HG03378 (cell line): ENCODE measurements around the gene CDKAL1.

Experiments used
- ATAC-seq: cut with Tn5 transposase; IDR thresholded peaks from one replicate; pipeline ENCODE4 v1.9.1; 2021; ENCODE audit warnings: mild to moderate bottlenecking, moderate library complexity; ENCODE audit not compliant: unreplicated experiment

The CDKAL1 gene

DNA sequence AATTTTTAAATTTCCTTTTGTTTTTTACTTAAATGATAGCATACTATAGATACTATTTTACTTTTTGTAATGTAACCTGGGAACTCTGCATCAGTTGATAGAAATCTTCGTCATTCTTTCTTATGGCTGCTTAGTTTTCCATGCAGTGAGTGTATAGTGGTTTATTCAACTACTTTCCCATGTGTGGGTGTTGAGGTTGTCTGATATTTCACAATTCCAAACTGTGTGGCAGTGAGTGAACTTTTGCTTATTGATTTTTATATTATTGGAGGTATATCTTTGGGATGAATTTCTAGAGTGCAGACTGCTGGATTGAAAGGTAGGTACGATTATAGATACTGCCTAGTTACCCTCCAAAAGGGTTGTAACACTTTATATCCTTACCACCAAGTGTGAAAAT is 136.5 kb downstream of the CDKAL1 start:
- no peak for ATAC-seq

- no peak for ATAC-seq
Observed at GRCh38 chr6:20672038-20672437, 137.8 kb downstream of the CDKAL1 start.

DNA sequence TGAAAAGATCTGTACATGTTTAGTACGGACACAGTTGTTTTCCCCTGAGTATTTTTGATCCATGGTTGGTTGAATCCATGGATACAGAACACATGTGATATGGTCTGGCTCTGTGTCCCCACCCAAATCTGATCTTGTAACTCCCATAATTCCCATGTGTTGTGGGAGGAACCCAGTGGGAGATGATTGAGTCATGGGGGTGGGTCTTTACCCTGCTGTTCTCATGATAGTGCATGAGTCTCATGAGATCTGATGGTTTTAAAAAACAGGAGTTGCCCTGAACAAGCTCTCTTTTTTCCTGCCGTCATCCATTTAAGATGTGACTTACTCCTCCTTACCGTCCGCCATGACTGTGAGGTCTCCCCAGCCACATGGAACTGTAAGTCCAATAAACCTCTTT is 139.2 kb downstream of the CDKAL1 start:
- ATAC-seq, result no peak

GRCh38 chr6:20674664-20675063 is 140.4 kb downstream of the CDKAL1 start:
- ATAC-seq, result no peak

GRCh38 chr6:20678831-20679352 is 144.6 kb downstream of the CDKAL1 start:
- no peak for ATAC-seq

DNA sequence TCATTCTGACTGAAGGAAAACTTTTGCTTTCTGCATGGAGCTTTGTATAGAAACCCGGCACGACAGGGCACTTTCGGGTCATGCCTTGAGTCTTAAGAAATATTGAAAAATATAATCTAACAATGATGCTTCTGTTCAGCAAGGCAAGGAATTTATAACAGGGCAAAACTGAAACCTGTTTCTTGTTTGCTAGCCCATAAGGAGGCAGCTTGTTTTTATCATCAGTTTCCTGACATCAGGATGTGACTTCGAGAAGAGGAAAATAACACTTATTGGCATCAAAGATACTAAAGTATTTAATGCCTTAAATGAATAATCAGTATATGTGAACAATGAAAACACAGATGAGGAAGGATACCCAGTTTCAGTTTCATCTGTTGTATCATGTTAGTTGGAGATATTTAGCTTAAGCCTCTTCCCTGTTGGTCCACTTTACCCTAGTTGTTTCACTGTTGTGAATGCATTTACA is 146.5 kb downstream of the CDKAL1 start:
- ATAC-seq, result peak; percentile 79

GRCh38 chr6:20681243-20681684 is 147.0 kb downstream of the CDKAL1 start:
- peak; percentile 50 for ATAC-seq

DNA sequence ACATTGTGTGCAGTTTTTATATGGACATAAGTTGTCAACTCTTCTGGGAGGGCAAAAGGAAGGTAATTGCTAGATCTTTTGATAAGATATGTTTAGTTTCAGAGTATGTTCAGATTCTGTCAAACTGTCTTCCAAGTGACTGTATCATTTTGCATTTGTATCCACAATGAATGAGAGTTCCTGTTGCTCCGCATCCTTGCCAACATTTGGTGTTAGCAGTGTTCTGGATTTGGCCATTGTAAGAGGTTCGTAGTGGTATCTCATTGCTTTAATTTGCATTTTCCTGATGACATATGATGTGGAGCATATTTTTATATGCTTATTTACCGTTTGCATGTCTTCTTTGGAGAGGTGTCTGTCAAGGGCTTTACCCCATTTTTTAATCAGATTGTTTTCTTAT is 150.2 kb downstream of the CDKAL1 start:
- no peak for ATAC-seq

DNA sequence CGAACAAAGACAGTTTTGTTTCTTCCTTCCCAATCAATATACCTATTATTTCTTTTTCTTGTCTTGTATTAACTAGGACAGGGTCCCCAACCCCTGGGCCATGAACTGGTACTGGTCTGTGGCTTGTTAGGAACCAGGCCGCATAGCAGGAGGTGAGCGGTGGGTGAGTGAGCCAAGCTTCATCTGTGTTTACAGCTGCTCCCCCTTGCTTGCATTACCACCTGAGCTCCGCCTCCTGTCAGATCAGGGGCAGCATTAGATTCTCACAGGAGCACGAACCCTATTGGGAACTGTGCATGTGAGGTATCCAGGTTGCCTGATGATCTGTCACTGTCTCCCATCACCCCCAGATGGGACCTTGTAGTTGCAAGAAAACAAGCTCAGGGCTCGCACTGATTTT is 151.9 kb downstream of the CDKAL1 start:
- ATAC-seq, result no peak

DNA sequence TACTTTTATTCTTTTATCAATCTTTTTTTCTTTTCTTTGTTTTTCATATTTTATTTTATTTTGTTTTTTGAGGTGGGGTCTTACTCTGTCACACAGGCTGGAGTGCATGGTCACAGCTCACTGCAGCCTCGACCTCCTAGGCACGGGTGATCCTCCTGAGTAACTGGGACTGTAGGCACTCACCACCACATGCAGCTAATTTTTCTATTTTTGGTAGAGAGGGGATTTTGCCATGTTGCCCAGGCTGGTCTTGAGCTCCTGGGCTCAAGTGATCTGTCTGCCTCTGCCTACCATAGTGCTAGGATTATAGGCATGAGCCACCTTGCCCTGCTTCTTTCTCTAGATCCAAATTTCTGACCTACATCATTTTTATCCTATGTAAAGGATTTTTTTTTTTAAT is 153.2 kb downstream of the CDKAL1 start:
- peak; percentile 45 for ATAC-seq

- ATAC-seq, result peak; percentile 95
Observed at GRCh38 chr6:20688710-20689500, 154.6 kb downstream of the CDKAL1 start.

- no peak for ATAC-seq
Observed at GRCh38 chr6:20691185-20691584, 156.9 kb downstream of the CDKAL1 start.

DNA sequence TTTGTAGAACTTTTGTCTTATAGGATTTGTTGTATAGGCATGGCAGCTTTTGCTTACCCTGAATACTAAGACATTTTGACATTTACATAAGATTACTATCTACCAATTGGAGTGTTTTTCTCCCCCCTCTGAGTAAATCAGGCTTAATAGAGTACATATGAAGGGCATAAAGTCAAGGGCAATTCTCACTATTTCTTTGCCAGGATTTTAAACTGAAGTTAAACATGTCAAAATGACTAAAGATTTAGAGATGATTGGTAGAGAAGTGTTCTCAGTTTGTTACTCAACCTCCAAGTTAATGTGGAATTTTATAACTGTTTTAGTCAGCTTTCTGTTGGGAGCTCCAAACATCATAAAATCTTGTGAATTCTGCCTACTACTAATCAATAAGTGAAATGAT is 157.8 kb downstream of the CDKAL1 start:
- ATAC-seq, result no peak

- ATAC-seq, result no peak
Observed at GRCh38 chr6:20693466-20694063, 159.3 kb downstream of the CDKAL1 start.

- no peak for ATAC-seq
Observed at GRCh38 chr6:20696676-20697075, 162.4 kb downstream of the CDKAL1 start.

DNA sequence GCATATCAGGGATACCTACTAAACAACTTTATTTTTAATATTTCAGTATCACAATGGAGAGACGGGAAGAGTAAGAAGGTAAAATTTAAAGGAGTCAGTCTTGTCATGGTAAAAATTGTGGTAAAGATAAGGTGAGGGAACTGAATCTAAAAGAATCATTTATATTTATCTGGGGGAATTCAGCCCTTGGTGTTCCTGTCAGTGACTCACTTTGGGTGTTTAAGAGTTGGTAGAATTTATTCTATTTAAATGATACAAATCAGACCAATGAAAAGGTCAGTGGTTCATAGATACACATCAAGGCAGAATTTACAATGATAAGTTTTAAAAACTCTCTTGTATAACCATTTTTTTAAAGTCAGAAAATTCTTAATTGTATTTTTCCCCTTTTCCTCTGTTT is 164.4 kb downstream of the CDKAL1 start:
- ATAC-seq, result no peak

DNA sequence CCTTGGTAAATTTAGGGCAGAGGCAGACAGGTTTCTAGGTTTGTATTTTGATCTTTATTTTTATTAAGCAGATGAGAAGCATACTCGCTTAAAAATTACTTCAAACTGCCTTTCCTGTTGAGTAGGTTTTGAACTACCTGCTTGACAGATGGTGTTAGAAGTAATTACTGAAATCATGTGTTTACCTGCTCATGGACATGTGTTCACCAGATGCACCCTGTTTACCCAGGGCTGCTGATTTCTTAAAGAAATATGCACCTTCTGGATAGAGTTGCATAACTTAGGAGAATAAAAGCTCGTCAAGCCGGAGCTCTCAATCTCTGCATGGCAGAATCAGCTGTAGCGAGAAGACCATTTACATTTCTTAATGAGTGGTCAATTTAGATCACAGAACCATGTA is 165.1 kb downstream of the CDKAL1 start:
- ATAC-seq, result no peak

- no peak for ATAC-seq
Observed at GRCh38 chr6:20700375-20700774, 166.1 kb downstream of the CDKAL1 start.

GRCh38 chr6:20702366-20702765 is 168.1 kb downstream of the CDKAL1 start:
- ATAC-seq, result no peak

DNA sequence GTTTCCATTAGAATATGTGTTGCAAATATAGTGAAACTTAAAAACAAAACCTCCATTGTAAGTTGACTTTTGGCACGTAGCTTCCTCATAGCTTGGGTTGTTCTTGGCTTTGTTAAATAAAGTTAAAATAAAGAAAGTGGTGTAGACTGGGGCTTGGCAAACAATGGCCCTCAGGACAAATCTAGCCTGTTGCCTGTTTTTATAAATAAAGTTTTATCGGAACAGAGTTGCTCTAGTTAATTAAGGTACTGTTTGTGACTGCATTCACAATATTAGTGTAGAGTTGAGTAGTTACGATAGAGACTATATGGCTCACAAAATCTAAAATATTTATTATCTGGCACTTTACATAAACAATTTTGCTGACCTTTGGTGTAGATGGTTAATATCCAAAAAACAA is 168.8 kb downstream of the CDKAL1 start:
- no peak for ATAC-seq

DNA sequence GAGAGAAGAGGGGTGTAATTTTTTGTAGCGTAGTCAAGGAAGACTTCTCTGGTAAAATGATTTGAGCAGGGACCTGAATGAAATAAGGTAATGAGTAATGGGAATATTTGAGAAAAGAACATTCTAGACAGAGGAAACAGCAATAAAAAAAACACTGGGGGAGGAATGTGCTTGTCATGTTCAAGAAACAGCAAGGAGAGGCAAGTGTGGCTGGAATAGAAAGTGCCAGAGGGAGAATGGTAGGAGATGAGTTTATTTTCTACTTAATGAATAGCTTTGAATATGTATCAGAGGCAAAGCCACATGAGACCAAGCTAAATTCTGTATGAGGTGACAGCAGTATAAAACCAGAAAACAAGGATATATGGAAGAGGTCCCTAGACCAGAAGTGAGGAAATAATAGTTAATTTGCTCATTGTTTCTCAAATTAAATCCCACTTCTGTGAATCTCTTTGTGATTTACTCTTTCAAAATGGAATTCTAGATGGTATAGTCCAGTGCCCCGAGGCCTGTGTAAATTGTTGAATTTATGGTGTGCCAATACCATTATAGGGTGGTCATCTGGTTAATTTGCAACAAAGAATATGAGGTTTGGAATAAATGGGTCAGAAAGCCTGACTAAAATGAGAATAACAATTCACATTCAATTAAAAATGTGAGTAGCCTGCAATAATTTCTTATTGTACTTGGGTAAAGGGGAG is 170.2 kb downstream of the CDKAL1 start:
- ATAC-seq, result no peak

DNA sequence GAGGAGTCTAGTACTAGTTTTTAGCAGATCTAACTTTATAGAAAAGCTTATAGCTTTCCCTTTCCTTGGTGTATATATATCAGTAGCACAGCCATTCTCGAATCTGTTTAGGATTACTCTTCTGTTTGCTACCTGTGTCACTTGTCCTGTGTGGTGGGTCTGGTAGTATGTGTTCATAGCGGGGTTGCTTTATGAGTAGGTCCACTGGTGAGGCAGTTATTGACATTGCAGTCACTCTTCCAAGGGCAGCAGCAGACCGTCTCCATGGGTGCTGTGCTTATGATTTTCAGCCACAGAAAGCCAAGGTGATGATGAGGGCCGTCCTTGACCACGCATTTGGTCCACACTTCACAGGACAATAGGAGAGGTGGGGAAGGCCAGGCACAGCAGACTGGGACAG is 171.5 kb downstream of the CDKAL1 start:
- ATAC-seq, result no peak
